ENCODE results near the gene SCFD1.

DNA sequence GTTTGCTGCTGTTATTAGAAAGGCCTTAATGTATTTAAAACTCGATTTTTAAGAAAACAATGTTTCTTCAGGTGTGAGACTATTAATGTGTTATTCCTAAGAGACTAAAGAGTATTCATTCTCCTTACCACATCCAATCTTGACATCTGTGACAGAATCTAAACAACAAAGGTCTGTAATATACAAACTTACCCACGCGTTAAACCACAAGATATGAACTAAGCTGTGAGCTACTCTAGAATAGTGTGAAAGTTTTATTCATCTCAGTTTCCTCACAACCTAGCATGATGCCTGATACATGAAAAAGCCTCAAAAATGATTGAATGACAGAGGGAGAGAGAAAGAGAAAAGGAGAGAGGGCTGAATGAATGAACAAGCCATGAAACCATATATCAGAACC lies 135.0 kb downstream of the SCFD1 start:
- TF ChIP-seq, protein P1, sequence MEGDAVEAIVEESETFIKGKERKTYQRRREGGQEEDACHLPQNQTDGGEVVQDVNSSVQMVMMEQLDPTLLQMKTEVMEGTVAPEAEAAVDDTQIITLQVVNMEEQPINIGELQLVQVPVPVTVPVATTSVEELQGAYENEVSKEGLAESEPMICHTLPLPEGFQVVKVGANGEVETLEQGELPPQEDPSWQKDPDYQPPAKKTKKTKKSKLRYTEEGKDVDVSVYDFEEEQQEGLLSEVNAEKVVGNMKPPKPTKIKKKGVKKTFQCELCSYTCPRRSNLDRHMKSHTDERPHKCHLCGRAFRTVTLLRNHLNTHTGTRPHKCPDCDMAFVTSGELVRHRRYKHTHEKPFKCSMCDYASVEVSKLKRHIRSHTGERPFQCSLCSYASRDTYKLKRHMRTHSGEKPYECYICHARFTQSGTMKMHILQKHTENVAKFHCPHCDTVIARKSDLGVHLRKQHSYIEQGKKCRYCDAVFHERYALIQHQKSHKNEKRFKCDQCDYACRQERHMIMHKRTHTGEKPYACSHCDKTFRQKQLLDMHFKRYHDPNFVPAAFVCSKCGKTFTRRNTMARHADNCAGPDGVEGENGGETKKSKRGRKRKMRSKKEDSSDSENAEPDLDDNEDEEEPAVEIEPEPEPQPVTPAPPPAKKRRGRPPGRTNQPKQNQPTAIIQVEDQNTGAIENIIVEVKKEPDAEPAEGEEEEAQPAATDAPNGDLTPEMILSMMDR (IDR thresholded peaks at IDR 0.05; ENCODE audit: low read depth, low read length, missing input control), result no peak
- TF ChIP-seq, protein P2, sequence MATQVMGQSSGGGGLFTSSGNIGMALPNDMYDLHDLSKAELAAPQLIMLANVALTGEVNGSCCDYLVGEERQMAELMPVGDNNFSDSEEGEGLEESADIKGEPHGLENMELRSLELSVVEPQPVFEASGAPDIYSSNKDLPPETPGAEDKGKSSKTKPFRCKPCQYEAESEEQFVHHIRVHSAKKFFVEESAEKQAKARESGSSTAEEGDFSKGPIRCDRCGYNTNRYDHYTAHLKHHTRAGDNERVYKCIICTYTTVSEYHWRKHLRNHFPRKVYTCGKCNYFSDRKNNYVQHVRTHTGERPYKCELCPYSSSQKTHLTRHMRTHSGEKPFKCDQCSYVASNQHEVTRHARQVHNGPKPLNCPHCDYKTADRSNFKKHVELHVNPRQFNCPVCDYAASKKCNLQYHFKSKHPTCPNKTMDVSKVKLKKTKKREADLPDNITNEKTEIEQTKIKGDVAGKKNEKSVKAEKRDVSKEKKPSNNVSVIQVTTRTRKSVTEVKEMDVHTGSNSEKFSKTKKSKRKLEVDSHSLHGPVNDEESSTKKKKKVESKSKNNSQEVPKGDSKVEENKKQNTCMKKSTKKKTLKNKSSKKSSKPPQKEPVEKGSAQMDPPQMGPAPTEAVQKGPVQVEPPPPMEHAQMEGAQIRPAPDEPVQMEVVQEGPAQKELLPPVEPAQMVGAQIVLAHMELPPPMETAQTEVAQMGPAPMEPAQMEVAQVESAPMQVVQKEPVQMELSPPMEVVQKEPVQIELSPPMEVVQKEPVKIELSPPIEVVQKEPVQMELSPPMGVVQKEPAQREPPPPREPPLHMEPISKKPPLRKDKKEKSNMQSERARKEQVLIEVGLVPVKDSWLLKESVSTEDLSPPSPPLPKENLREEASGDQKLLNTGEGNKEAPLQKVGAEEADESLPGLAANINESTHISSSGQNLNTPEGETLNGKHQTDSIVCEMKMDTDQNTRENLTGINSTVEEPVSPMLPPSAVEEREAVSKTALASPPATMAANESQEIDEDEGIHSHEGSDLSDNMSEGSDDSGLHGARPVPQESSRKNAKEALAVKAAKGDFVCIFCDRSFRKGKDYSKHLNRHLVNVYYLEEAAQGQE (IDR thresholded peaks at IDR 0.05), result no peak
- TF ChIP-seq EGR1 (IDR thresholded peaks at IDR 0.05; ENCODE audit: low read depth in 2 of 2) (no peak), SP1 (IDR thresholded peaks at IDR 0.05) (no peak), TAF1 (conservative IDR thresholded peaks at IDR 0.05) (no peak)
- TF ChIP-seq, protein P3, sequence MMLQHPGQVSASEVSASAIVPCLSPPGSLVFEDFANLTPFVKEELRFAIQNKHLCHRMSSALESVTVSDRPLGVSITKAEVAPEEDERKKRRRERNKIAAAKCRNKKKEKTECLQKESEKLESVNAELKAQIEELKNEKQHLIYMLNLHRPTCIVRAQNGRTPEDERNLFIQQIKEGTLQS (IDR thresholded peaks at IDR 0.05), result no peak
